NCI-H446 (cell line): ENCODE results near the gene ZFHX2.
"Not testable (repeated sequence)": the region's sequence is repeated elsewhere in the genome, so short reads cannot be mapped to it uniquely, and the experiment has no call there.

Source experiments
- DNase-seq, 2 experiments: peaks; one replicate each; lab custom pipeline; 2025; lab: John Stamatoyannopoulos, UW

The ZFHX2 gene

GRCh38 chr14:23539248-23540140 is 12.1 kb downstream of the ZFHX2 start:
- DNase-seq: peak in 1 of 2 experiments; percentile 64

GRCh38 chr14:23538785-23539184 is 12.8 kb downstream of the ZFHX2 start:
- peak in 1 of 2 experiments; percentile 40 for DNase-seq

GRCh38 chr14:23538050-23538718 is 13.4 kb downstream of the ZFHX2 start:
- no peak for DNase-seq

GRCh38 chr14:23537351-23538049 is 14.1 kb downstream of the ZFHX2 start:
- no peak for DNase-seq

- DNase-seq: not testable (repeated sequence)
Measured at GRCh38 chr14:23536906-23537305, 14.7 kb downstream of the ZFHX2 start.

- DNase-seq: no peak
Measured at GRCh38 chr14:23536494-23536893, 15.1 kb downstream of the ZFHX2 start.

- DNase-seq: no peak
Measured at GRCh38 chr14:23535943-23536342, 15.6 kb downstream of the ZFHX2 start.

GRCh38 chr14:23533652-23534435 is 17.7 kb downstream of the ZFHX2 start:
- DNase-seq: no peak

GRCh38 chr14:23532658-23533057 is 18.9 kb downstream of the ZFHX2 start:
- DNase-seq: no peak

GRCh38 chr14:23531391-23531790 is 20.2 kb downstream of the ZFHX2 start:
- DNase-seq: no peak

GRCh38 chr14:23530375-23531055 is 21.1 kb downstream of the ZFHX2 start:
- DNase-seq: no peak

GRCh38 chr14:23529016-23529415 is 22.5 kb downstream of the ZFHX2 start:
- DNase-seq: no peak

GRCh38 chr14:23528555-23528954 is 23.0 kb downstream of the ZFHX2 start:
- no peak for DNase-seq

GRCh38 chr14:23525611-23526010 is 26.0 kb downstream of the ZFHX2 start:
- no peak for DNase-seq

- no peak for DNase-seq
Measured at GRCh38 chr14:23524954-23525353, 26.6 kb downstream of the ZFHX2 start.

- no peak for DNase-seq
Measured at GRCh38 chr14:23523229-23524016, 28.1 kb downstream of the ZFHX2 start.

GRCh38 chr14:23522643-23523198 is 28.8 kb downstream of the ZFHX2 start:
- no peak for DNase-seq

GRCh38 chr14:23521785-23522640 is 29.6 kb downstream of the ZFHX2 start:
- DNase-seq: no peak

- DNase-seq: no peak
Measured at GRCh38 chr14:23520899-23521533, 30.5 kb downstream of the ZFHX2 start.
